Breast epithelium (tissue), 4 donors: ENCODE measurements around the gene ERICH3. TPM values are rescaled to one million over a fixed set of nuclear protein-coding genes. Genes with fewer than 3 reads are reported as not detected.

Source experiments
- DNase-seq, 2 donors: peaks; one replicate each; pipeline ENCODE4 v3.0.0-alpha.2; 2019; ENCODE audit warnings: low spot score in 2 of 2
- H3K27ac ChIP-seq, 2 donors: fragments of 200-600 bp; sonication (generic) in 1 of 2; one replicate each; pipeline ENCODE4 v1.5.1; 2016 to 2019; ENCODE audit warnings: mild to moderate bottlenecking in 1 of 2
- H3K27me3 ChIP-seq, 2 donors: fragments of 200-600 bp; sonication (generic) in 1 of 2; one replicate each; pipeline versions ENCODE4 v1.5.1 to v1.6.0; 2017 to 2019; ENCODE audit warnings: control low read depth in 1 of 2, mild to moderate bottlenecking in 1 of 2
- H3K36me3 ChIP-seq: fragments of 200-600 bp; one replicate; pipeline ENCODE4 v1.5.1; 2019
- H3K4me1 ChIP-seq, 2 donors: fragments of 200-600 bp; sonication (generic); one replicate each; pipeline ENCODE4 v1.5.1; 2016 to 2019; ENCODE audit warnings: control low read depth in 1 of 2
- H3K4me3 ChIP-seq, 3 donors: fragments of 200-600 bp; sonication (generic); 1 replicate in 2 of 3; 2 replicates in 1 of 3; pipeline ENCODE4 v1.5.1; 2016 to 2019; ENCODE audit warnings: mild to moderate bottlenecking in 3 of 3, moderate library complexity in 2 of 3
- H3K9me3 ChIP-seq, 2 donors: fragments of 200-600 bp; sonication (generic) in 1 of 2; one replicate each; pipeline ENCODE4 v1.5.1; 2016 to 2019; ENCODE audit warnings: control low read depth in 1 of 2
- CTCF ChIP-seq, 3 donors: fragments of 450-650 bp; IDR thresholded peaks; one replicate each; pipeline ENCODE4 v1.5.1; 2016 to 2017; ENCODE audit warnings: antibody characterized with exemption in 3 of 3, mild to moderate bottlenecking in 3 of 3, moderate library complexity in 3 of 3
- POLR2A ChIP-seq: fragments of 450-650 bp; IDR thresholded peaks from one replicate; pipeline ENCODE4 v1.6.1; 2016; ENCODE audit warnings: antibody characterized with exemption, mild to moderate bottlenecking, moderate library complexity
- intact Hi-C: fragments of 100-400 bp; cut with DNase I; formaldehyde crosslinking; loops from one replicate; pipeline ENCODE4 v1.15.1; 2023; ENCODE audit warnings: low total_unique reads
- total RNA-seq, 3 donors: library from RNA; depleted of rRNA; stranded (reverse); fragments of >200 nt; gene quantifications; one replicate each; pipeline ENCODE4 v1.1.0, GENCODE V29; 2016

The ERICH3 gene
- total RNA-seq, 3 donors from 2014 or later, result under 0.01 to 2.0 (median 0.29) TPM

DNA sequence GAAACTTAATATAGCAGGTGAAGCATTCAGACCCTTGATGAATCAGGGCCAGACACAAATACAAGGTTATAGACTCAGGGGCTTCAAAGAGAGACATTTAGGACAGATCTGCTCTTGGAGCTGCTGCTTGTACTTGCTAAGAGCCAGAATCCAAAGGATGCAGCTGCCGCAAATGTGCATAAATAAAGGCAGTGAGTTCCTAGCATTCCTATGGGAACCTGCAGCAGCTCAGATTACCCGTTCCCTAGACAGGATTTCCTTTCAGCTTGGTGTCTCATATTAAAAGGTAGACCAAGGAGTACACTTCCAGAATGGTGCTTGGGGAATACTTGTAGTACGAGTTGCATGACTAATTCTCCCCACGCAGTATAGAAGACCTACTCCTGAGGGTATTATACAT lies 151.4 kb downstream of the ERICH3 start:
- no peaks in the 10 kb centered on the region for H3K4me1 ChIP-seq
- H3K4me3 ChIP-seq, result no peak overlapping the region
- TF ChIP-seq POLR2A, result no peak
- TF ChIP-seq CTCF (IDR thresholded peaks at IDR 0.05), result no peak
- H3K36me3 ChIP-seq, result no peaks in the 10 kb centered on the region
- no peak overlapping the region for H3K27ac ChIP-seq
- H3K27me3 ChIP-seq, result no peaks in the 10 kb centered on the region
- no peaks in the 10 kb centered on the region for H3K9me3 ChIP-seq
- intact Hi-C loops, result no loop called here
- DNase-seq, result no peak

Other genes starting within 250 kb of the ERICH3 start
- gene LRRC53, start 161.2 kb downstream of the ERICH3 start, total RNA-seq, result not detected
- 10 to 100 TPM; 17.8 to 40.1 (median 38.0) TPM for gene CRYZ, start 59.3 kb upstream of the ERICH3 start, total RNA-seq
- 10 to 100 TPM; 15.5 to 17.9 (median 16.1) TPM for gene TYW3, start 59.4 kb upstream of the ERICH3 start, total RNA-seq